Measurements from ENCODE around the gene H2BK1.

Gene H2BK1

GRCh38 chr7:151175047-151175792, 35.1 kb downstream of the H2BK1 start:
- Histone ChIP-seq H3K4me1 (ENCODE audit: control insufficient read depth, insufficient read depth, low read length) (no peaks in the 10 kb centered on the region), H3K27me3 (ENCODE audit: control insufficient read depth, insufficient read depth, low read length) (no peaks in the 10 kb centered on the region), H3K9ac (ENCODE audit: low read length) (no peak overlapping the region), H3K27ac (ENCODE audit: low read depth, low read length) (no peak overlapping the region), H3K4me3 (ENCODE audit: low read length) (no peak overlapping the region), H3K36me3 (ENCODE audit: control insufficient read depth, insufficient read depth, low read length) (no peaks in the 10 kb centered on the region)

- Histone ChIP-seq H3K27ac (ENCODE audit: low read depth, low read length) (no peak overlapping the region), H3K9ac (ENCODE audit: low read length) (no peak overlapping the region), H3K4me3 (ENCODE audit: low read length) (no peak overlapping the region), H3K27me3 (ENCODE audit: control insufficient read depth, insufficient read depth, low read length) (no peaks in the 10 kb centered on the region), H3K4me1 (ENCODE audit: control insufficient read depth, insufficient read depth, low read length) (no peaks in the 10 kb centered on the region), H3K36me3 (ENCODE audit: control insufficient read depth, insufficient read depth, low read length) (no peaks in the 10 kb centered on the region)
These were observed 35.8 kb downstream of the H2BK1 start for GRCh38 chr7:151174246-151175046.

- Histone ChIP-seq H3K27ac (ENCODE audit: low read depth, low read length) (no peak overlapping the region), H3K9ac (ENCODE audit: low read length) (no peak overlapping the region), H3K4me3 (ENCODE audit: low read length) (no peak overlapping the region), H3K36me3 (ENCODE audit: control insufficient read depth, insufficient read depth, low read length) (no peaks in the 10 kb centered on the region), H3K27me3 (ENCODE audit: control insufficient read depth, insufficient read depth, low read length) (peaks cover 3% of the 10 kb centered on the region), H3K4me1 (ENCODE audit: control insufficient read depth, insufficient read depth, low read length) (no peaks in the 10 kb centered on the region)
These were observed 36.7 kb downstream of the H2BK1 start for GRCh38 chr7:151173386-151174245.

- H3K4me3 ChIP-seq (ENCODE audit: low read length), result no peak overlapping the region
- H3K36me3 ChIP-seq (ENCODE audit: control insufficient read depth, insufficient read depth, low read length), result no peaks in the 10 kb centered on the region
- H3K9ac ChIP-seq (ENCODE audit: low read length), result no peak overlapping the region
- H3K27me3 ChIP-seq (ENCODE audit: control insufficient read depth, insufficient read depth, low read length), result peaks cover 11% of the 10 kb centered on the region
- no peaks in the 10 kb centered on the region for H3K4me1 ChIP-seq (ENCODE audit: control insufficient read depth, insufficient read depth, low read length)
- H3K27ac ChIP-seq (ENCODE audit: low read depth, low read length), result no peak overlapping the region
These were observed 37.8 kb downstream of the H2BK1 start for GRCh38 chr7:151172273-151173141.

- Histone ChIP-seq H3K4me3 (ENCODE audit: low read length) (no peak overlapping the region), H3K27me3 (ENCODE audit: control insufficient read depth, insufficient read depth, low read length) (peaks cover 25% of the 10 kb centered on the region), H3K9ac (ENCODE audit: low read length) (no peak overlapping the region)
These were observed 41.5 kb downstream of the H2BK1 start for GRCh38 chr7:151168787-151169162.

GRCh38 chr7:151168003-151168786, 42.1 kb downstream of the H2BK1 start:
- H3K4me1 ChIP-seq (ENCODE audit: control insufficient read depth, insufficient read depth, low read length), result no peaks in the 10 kb centered on the region
- H3K36me3 ChIP-seq (ENCODE audit: control insufficient read depth, insufficient read depth, low read length), result no peaks in the 10 kb centered on the region
- H3K4me3 ChIP-seq (ENCODE audit: low read length), result peak overlapping the region; percentile 50
- no peak overlapping the region for H3K27ac ChIP-seq (ENCODE audit: low read depth, low read length)
- H3K9ac ChIP-seq (ENCODE audit: low read length), result no peak overlapping the region
- peaks cover 26% of the 10 kb centered on the region for H3K27me3 ChIP-seq (ENCODE audit: control insufficient read depth, insufficient read depth, low read length)

More at GRCh38 chr7:151168787-151169162, 41.5 kb downstream of the H2BK1 start:
- H3K36me3 ChIP-seq (ENCODE audit: control insufficient read depth, insufficient read depth, low read length), result no peaks in the 10 kb centered on the region
- H3K4me1 ChIP-seq (ENCODE audit: control insufficient read depth, insufficient read depth, low read length), result no peaks in the 10 kb centered on the region
- H3K27ac ChIP-seq (ENCODE audit: low read depth, low read length), result no peak overlapping the region

GRCh38 chr7:151167197-151167961, 42.9 kb downstream of the H2BK1 start, which contains the start of gene GBX1:
TSS of gene GBX1 (minus strand) at chr7:151167694. CDS start at chr7:151167548, 146 bp downstream.
- H3K27ac ChIP-seq (ENCODE audit: low read depth, low read length), result no peak within 1 kb of the TSS
- no peaks in the 10 kb centered on the region for H3K4me1 ChIP-seq (ENCODE audit: control insufficient read depth, insufficient read depth, low read length)
- no peaks in the 10 kb centered on the region for H3K36me3 ChIP-seq (ENCODE audit: control insufficient read depth, insufficient read depth, low read length)
- no peak within 1 kb of the TSS for H3K9ac ChIP-seq (ENCODE audit: low read length)
- peaks cover 27% of the 10 kb centered on the region for H3K27me3 ChIP-seq (ENCODE audit: control insufficient read depth, insufficient read depth, low read length)
- H3K4me3 ChIP-seq (ENCODE audit: low read length), result peak within 1 kb of the TSS; percentile 50

- Histone ChIP-seq H3K9ac (ENCODE audit: low read length) (no peak overlapping the region), H3K27me3 (ENCODE audit: control insufficient read depth, insufficient read depth, low read length) (peaks cover 27% of the 10 kb centered on the region), H3K36me3 (ENCODE audit: control insufficient read depth, insufficient read depth, low read length) (no peaks in the 10 kb centered on the region), H3K4me3 (ENCODE audit: low read length) (no peak overlapping the region), H3K4me1 (ENCODE audit: control insufficient read depth, insufficient read depth, low read length) (no peaks in the 10 kb centered on the region), H3K27ac (ENCODE audit: low read depth, low read length) (no peak overlapping the region)
These were observed 43.6 kb downstream of the H2BK1 start for GRCh38 chr7:151166629-151167196.

- no peak overlapping the region for H3K9ac ChIP-seq (ENCODE audit: low read length)
- peaks cover 15% of the 10 kb centered on the region for H3K27me3 ChIP-seq (ENCODE audit: control insufficient read depth, insufficient read depth, low read length)
- no peaks in the 10 kb centered on the region for H3K36me3 ChIP-seq (ENCODE audit: control insufficient read depth, insufficient read depth, low read length)
- H3K4me1 ChIP-seq (ENCODE audit: control insufficient read depth, insufficient read depth, low read length), result no peaks in the 10 kb centered on the region
- H3K4me3 ChIP-seq (ENCODE audit: low read length), result no peak overlapping the region
- H3K27ac ChIP-seq (ENCODE audit: low read depth, low read length), result no peak overlapping the region
These were observed 48.5 kb downstream of the H2BK1 start for GRCh38 chr7:151161757-151162156.

Data from rectal smooth muscle tissue (tissue), 1 donor.